A673 (cell line): ENCODE results near the gene POLA1.

Experiments
- EZH2 ChIP-seq: fragments of 200-600 bp; sonication (generic); IDR thresholded peaks from 2 replicates; pipeline ENCODE4 v1.6.1; 2017; ENCODE audit warnings: borderline replicate concordance, low read depth, mild to moderate bottlenecking, mixed read lengths, antibody characterized with exemption, low read length; ENCODE audit not compliant: poor library complexity, severe bottlenecking
- TF ChIP-seq, protein P1 (sequence below): fragments of 300-800, 200-600 bp; sonication (generic); conservative IDR thresholded peaks from 2 replicates; pipeline ENCODE4 v1.5.1; 2017; ENCODE audit warnings: low read depth, mild to moderate bottlenecking, antibody characterized with exemption, low read length, moderate library complexity, mixed read lengths

- TF ChIP-seq, protein P1, sequence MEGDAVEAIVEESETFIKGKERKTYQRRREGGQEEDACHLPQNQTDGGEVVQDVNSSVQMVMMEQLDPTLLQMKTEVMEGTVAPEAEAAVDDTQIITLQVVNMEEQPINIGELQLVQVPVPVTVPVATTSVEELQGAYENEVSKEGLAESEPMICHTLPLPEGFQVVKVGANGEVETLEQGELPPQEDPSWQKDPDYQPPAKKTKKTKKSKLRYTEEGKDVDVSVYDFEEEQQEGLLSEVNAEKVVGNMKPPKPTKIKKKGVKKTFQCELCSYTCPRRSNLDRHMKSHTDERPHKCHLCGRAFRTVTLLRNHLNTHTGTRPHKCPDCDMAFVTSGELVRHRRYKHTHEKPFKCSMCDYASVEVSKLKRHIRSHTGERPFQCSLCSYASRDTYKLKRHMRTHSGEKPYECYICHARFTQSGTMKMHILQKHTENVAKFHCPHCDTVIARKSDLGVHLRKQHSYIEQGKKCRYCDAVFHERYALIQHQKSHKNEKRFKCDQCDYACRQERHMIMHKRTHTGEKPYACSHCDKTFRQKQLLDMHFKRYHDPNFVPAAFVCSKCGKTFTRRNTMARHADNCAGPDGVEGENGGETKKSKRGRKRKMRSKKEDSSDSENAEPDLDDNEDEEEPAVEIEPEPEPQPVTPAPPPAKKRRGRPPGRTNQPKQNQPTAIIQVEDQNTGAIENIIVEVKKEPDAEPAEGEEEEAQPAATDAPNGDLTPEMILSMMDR = no peak
- no peak for TF ChIP-seq EZH2
Measured at GRCh38 chrX:25012433-25012735, 318.7 kb downstream of the POLA1 start.
